ENCODE measurements around the gene SPIN3. TPM values are rescaled to one million over a fixed set of nuclear protein-coding genes. Genes with fewer than 3 reads are reported as not detected.
A peak's percentile ranks its signal among the peaks of the same experiment; 100 is the strongest.
"Not testable (repeated sequence)": the region's sequence is repeated elsewhere in the genome, so short reads cannot be mapped to it uniquely, and the experiment has no call there.

SPIN3 gene
- total and polyA plus RNA-seq, 2 of the 13 experiments (the other 11 are each of a cell fraction or from before 2014, with no cell fraction given) = 8.4 to 8.8 TPM

GRCh38 chrX:56945226-56945625 is 50.1 kb downstream of the SPIN3 start:
- 13% methylated on average over 4 of the region's 4 CpGs for WGBS (ENCODE audit: low lambda C conversion rate)
- H3K36me3 ChIP-seq (replicated peaks in 1 of 2; ENCODE audit: control insufficient read depth in 1 of 2, insufficient read depth in 2 of 2, low read length in 2 of 2); intact Hi-C loops (cut with micrococcal nuclease; ENCODE audit: unreplicated experiment); H4K20me1 ChIP-seq (ENCODE audit: insufficient read depth, low read length); H3K9ac ChIP-seq (ENCODE audit: insufficient read depth, low read depth, low read length); H3K9me3 ChIP-seq (ENCODE audit: low read length); POLR2A ChIA-PET; H3K27me3 ChIP-seq (ENCODE audit: control insufficient read depth in 1 of 2, insufficient read depth in 2 of 2, low read length in 2 of 2); H3K4me2 ChIP-seq (ENCODE audit: low read depth, low read length); in situ Hi-C loops (cut with HindIII; ENCODE audit: extremely low pct_ligation_motif_present, low pct_unique_long_range_greater_than_20kb); H3K27ac ChIP-seq (ENCODE audit: extremely low read length, insufficient read depth, low read length); ATAC-seq; H2AFZ ChIP-seq (ENCODE audit: low read length); H3K79me2 ChIP-seq (ENCODE audit: insufficient read depth, low read length); H3K4me3 ChIP-seq (replicated peaks in 1 of 3; ENCODE audit: insufficient read depth in 1 of 3, low read depth in 2 of 3, low read length in 3 of 3); BruUV-seq (replicated peaks); CTCF ChIA-PET (ENCODE audit: low intra/inter-chr PET ratio, low total read pairs): not testable (repeated sequence)
- DNase-seq (ENCODE audit: low spot score) (peak; percentile 45), FAIRE-seq (peak; percentile 49)
- TF ChIP-seq, protein P1, sequence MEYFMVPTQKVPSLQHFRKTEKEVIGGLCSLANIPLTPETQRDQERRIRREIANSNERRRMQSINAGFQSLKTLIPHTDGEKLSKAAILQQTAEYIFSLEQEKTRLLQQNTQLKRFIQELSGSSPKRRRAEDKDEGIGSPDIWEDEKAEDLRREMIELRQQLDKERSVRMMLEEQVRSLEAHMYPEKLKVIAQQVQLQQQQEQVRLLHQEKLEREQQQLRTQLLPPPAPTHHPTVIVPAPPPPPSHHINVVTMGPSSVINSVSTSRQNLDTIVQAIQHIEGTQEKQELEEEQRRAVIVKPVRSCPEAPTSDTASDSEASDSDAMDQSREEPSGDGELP (IDR thresholded peaks at IDR 0.05; ENCODE audit: borderline replicate concordance, low read depth) = peak; percentile 40; the same call in 1 of the 2 replicates
- TF ChIP-seq HNF4A (CRISPR knock-in tag; IDR thresholded peaks at IDR 0.05) = peak; percentile 49
- TF ChIP-seq, protein P2, sequence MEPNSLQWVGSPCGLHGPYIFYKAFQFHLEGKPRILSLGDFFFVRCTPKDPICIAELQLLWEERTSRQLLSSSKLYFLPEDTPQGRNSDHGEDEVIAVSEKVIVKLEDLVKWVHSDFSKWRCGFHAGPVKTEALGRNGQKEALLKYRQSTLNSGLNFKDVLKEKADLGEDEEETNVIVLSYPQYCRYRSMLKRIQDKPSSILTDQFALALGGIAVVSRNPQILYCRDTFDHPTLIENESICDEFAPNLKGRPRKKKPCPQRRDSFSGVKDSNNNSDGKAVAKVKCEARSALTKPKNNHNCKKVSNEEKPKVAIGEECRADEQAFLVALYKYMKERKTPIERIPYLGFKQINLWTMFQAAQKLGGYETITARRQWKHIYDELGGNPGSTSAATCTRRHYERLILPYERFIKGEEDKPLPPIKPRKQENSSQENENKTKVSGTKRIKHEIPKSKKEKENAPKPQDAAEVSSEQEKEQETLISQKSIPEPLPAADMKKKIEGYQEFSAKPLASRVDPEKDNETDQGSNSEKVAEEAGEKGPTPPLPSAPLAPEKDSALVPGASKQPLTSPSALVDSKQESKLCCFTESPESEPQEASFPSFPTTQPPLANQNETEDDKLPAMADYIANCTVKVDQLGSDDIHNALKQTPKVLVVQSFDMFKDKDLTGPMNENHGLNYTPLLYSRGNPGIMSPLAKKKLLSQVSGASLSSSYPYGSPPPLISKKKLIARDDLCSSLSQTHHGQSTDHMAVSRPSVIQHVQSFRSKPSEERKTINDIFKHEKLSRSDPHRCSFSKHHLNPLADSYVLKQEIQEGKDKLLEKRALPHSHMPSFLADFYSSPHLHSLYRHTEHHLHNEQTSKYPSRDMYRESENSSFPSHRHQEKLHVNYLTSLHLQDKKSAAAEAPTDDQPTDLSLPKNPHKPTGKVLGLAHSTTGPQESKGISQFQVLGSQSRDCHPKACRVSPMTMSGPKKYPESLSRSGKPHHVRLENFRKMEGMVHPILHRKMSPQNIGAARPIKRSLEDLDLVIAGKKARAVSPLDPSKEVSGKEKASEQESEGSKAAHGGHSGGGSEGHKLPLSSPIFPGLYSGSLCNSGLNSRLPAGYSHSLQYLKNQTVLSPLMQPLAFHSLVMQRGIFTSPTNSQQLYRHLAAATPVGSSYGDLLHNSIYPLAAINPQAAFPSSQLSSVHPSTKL (CRISPR knock-in tag; IDR thresholded peaks at IDR 0.05) = 0 out of 2 replicates have a peak, but pooled peaks have one; percentile 28
- H3K4me1 ChIP-seq (ENCODE audit: insufficient read depth, low read length) = peaks cover 18% of the 10 kb centered on the region

DNA sequence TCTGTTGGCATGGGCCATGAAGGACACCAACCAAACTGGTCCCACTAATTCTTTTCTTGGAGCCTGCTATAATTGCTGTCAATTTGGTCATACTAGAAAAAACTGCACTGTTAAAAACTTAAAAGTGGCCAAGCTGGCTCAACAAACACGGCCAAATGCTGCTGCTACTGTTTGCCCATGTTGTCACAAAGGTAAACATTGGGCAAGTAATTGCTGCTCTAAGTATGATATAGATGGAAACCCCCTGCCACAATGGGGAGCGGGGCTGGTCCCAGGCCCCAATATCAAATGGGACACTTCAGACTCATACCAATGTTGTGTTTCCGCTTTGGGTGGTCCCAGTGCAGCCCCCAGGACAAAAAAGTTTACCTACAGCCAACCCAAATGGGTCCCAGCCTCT is 52.1 kb downstream of the SPIN3 start:
- no peaks in the 10 kb centered on the region for H3K79me2 ChIP-seq (ENCODE audit: insufficient read depth, low read length)
- H2AFZ ChIP-seq (ENCODE audit: low read length) = no peak overlapping the region
- H4K20me1 ChIP-seq (ENCODE audit: insufficient read depth, low read length) = no peaks in the 10 kb centered on the region
- TF ChIP-seq FOXA3 (CRISPR knock-in tag; IDR thresholded peaks at IDR 0.05) = 0 out of 2 replicates have a peak, but pooled peaks have one; percentile 25
- no peak for TF ChIP-seq MZF1 (CRISPR knock-in tag; IDR thresholded peaks at IDR 0.05; ENCODE audit: borderline replicate concordance)
- no CpG with 5 or more reads among the region's 3 CpGs for WGBS (ENCODE audit: low lambda C conversion rate)
- H3K9me3 ChIP-seq (ENCODE audit: low read length) = no peaks in the 10 kb centered on the region
- no peaks in the 10 kb centered on the region for H3K36me3 ChIP-seq (replicated peaks in 1 of 2; ENCODE audit: control insufficient read depth in 1 of 2, insufficient read depth in 2 of 2, low read length in 2 of 2)
- no peak overlapping the region for H3K9ac ChIP-seq (ENCODE audit: insufficient read depth, low read depth, low read length)
- no peaks in the 10 kb centered on the region for H3K27me3 ChIP-seq (ENCODE audit: control insufficient read depth in 1 of 2, insufficient read depth in 2 of 2, low read length in 2 of 2)
- in situ Hi-C loops (cut with HindIII; ENCODE audit: extremely low pct_ligation_motif_present, low pct_unique_long_range_greater_than_20kb) = no loop called here
- H3K4me3 ChIP-seq (replicated peaks in 1 of 3; ENCODE audit: insufficient read depth in 1 of 3, low read depth in 2 of 3, low read length in 3 of 3) = no peak overlapping the region
- CTCF ChIA-PET (ENCODE audit: low intra/inter-chr PET ratio, low total read pairs) = no interaction called here
- intact Hi-C loops (cut with micrococcal nuclease; ENCODE audit: unreplicated experiment) = no loop called here
- DNase-seq (ENCODE audit: low spot score) (no peak), FAIRE-seq (no peak), ATAC-seq (no peak)
- peaks cover 18% of the 10 kb centered on the region for H3K4me1 ChIP-seq (ENCODE audit: insufficient read depth, low read length)
- no peak overlapping the region for H3K27ac ChIP-seq (ENCODE audit: extremely low read length, insufficient read depth, low read length)
- POLR2A ChIA-PET = no interaction called here
- no peak overlapping the region for H3K4me2 ChIP-seq (ENCODE audit: low read depth, low read length)
- BruUV-seq (replicated peaks) = no TSS peak

Measured in HepG2 (cell line).